ENCODE results near the gene SH2D2A.
A peak's percentile ranks its signal among the peaks of the same experiment; 100 is the strongest.

The SH2D2A gene

GRCh38 chr1:156816561-156817328 is at the start of gene SH2D2A:
Gene SH2D2A (minus strand): TSS chr1:156816848. CDS start chr1:156816708, 140 bp downstream.
- DNase-seq: peak; percentile 27

- DNase-seq: no peak
These were observed 49.2 kb upstream of the SH2D2A start for GRCh38 chr1:156865865-156866248.

GRCh38 chr1:156865258-156865657 is 48.6 kb upstream of the SH2D2A start:
- DNase-seq: peak; percentile 44

- DNase-seq: peak; percentile 22
These were observed 48.1 kb upstream of the SH2D2A start for GRCh38 chr1:156864796-156865195.

GRCh38 chr1:156863631-156864030 is 47.0 kb upstream of the SH2D2A start:
- DNase-seq: no peak

GRCh38 chr1:156862997-156863599 is 46.5 kb upstream of the SH2D2A start:
- no peak for DNase-seq

- no peak for DNase-seq
These were observed 45.9 kb upstream of the SH2D2A start for GRCh38 chr1:156862584-156862983.

GRCh38 chr1:156860628-156861423 is 44.2 kb upstream of the SH2D2A start, which contains the start of gene NTRK1:
Gene NTRK1 (plus strand): TSS chr1:156860865. CDS start chr1:156860935, 70 bp downstream.
- DNase-seq: peak; percentile 95

GRCh38 chr1:156860113-156860627 is 43.5 kb upstream of the SH2D2A start:
- DNase-seq: peak; percentile 86

GRCh38 chr1:156859523-156860112 is 43.0 kb upstream of the SH2D2A start:
- peak; percentile 83 for DNase-seq

GRCh38 chr1:156858959-156859522 is 42.4 kb upstream of the SH2D2A start, which contains the start of gene INSRR:
Gene INSRR (minus strand): TSS chr1:156859117. CDS start chr1:156858621, 496 bp downstream.
- peak; percentile 88 for DNase-seq

GRCh38 chr1:156858555-156858956 is 41.9 kb upstream of the SH2D2A start:
- peak; percentile 59 for DNase-seq

GRCh38 chr1:156857532-156857931 is 40.9 kb upstream of the SH2D2A start:
- no peak for DNase-seq

- no peak for DNase-seq
These were observed 39.7 kb upstream of the SH2D2A start for GRCh38 chr1:156856282-156856785.

GRCh38 chr1:156854634-156855033 is 38.0 kb upstream of the SH2D2A start:
- no peak for DNase-seq

- DNase-seq: no peak
These were observed 37.1 kb upstream of the SH2D2A start for GRCh38 chr1:156853761-156854160.

- DNase-seq: peak; percentile 100
These were observed 35.8 kb upstream of the SH2D2A start for GRCh38 chr1:156852418-156852874.

GRCh38 chr1:156851779-156852417 is 35.2 kb upstream of the SH2D2A start:
- DNase-seq: peak; percentile 65

GRCh38 chr1:156849151-156849496 is 32.5 kb upstream of the SH2D2A start:
- DNase-seq: no peak

GRCh38 chr1:156848461-156849150 is 32.0 kb upstream of the SH2D2A start:
- no peak for DNase-seq
